Measurements from ENCODE around the gene L3MBTL4. TPM values are rescaled to one million over a fixed set of nuclear protein-coding genes. Genes with fewer than 3 reads are reported as not detected.

L3MBTL4 gene
- total and polyA plus RNA-seq, 5 donors, result 4.9 to 36.9 (median 31.4) TPM

- 71% methylated on average over 10 of the region's 10 CpGs for WGBS
These were observed 439.4 kb downstream of the L3MBTL4 start for GRCh38 chr18:5975111-5976002.

DNA sequence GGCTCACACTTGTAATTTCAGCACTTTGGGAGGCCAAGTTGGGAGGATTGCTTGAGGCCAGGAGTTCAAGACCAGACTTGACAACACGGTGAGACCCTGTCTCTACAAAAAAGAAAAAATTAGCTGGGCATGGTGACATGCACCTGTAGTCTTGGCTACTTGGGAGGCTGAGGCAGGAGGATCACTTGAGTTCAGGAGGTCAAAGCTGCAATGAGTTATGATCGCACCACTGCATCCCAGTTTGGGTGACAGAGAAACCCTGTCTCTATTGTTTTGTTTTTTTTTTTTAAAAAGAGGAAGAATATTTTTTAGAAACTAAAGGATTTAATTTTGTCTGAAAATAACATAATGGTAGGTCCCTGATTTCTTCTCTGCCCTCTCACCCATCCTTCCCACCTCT is 440.0 kb downstream of the L3MBTL4 start:
- 92% methylated on average over 2 of the region's 2 CpGs for WGBS
- intact Hi-C loops (cut with DNase I), result no loop called here
- no peak for DNase-seq
- Histone ChIP-seq H3K27me3 (ENCODE audit: control insufficient read depth, insufficient read depth) (no peaks in the 10 kb centered on the region), H3K4me1 (ENCODE audit: control insufficient read depth, insufficient read depth, low read length) (peaks cover 5% of the 10 kb centered on the region), H3K9me3 (ENCODE audit: control insufficient read depth, low read length) (no peaks in the 10 kb centered on the region), H3K4me3 (ENCODE audit: low read length) (no peak overlapping the region), H3K27ac (ENCODE audit: low read length) (no peak overlapping the region)
- ATAC-seq, result no peak

More at GRCh38 chr18:5975111-5976002, 439.4 kb downstream of the L3MBTL4 start:
- H3K4me3 ChIP-seq (ENCODE audit: low read length), result no peak overlapping the region
- intact Hi-C loops (cut with DNase I), result no loop called here
- no peak overlapping the region for H3K27ac ChIP-seq (ENCODE audit: low read length)
- ATAC-seq (no peak), DNase-seq (no peak)
- peaks cover 2% of the 10 kb centered on the region for H3K4me1 ChIP-seq (ENCODE audit: control insufficient read depth, insufficient read depth, low read length)
- H3K27me3 ChIP-seq (ENCODE audit: control insufficient read depth, insufficient read depth), result no peaks in the 10 kb centered on the region
- H3K9me3 ChIP-seq (ENCODE audit: control insufficient read depth, low read length), result no peaks in the 10 kb centered on the region

GRCh38 chr18:5973099-5973498 is 441.6 kb downstream of the L3MBTL4 start:
- no peak for DNase-seq
- no peak for ATAC-seq
- Histone ChIP-seq H3K4me1 (ENCODE audit: control insufficient read depth, insufficient read depth, low read length) (peaks cover 6% of the 10 kb centered on the region), H3K27ac (ENCODE audit: low read length) (no peak overlapping the region), H3K27me3 (ENCODE audit: control insufficient read depth, insufficient read depth) (no peaks in the 10 kb centered on the region), H3K9me3 (ENCODE audit: control insufficient read depth, low read length) (no peaks in the 10 kb centered on the region), H3K4me3 (ENCODE audit: low read length) (no peak overlapping the region)
- 85% methylated on average over 3 of the region's 3 CpGs for WGBS
- intact Hi-C loops (cut with DNase I), result no loop called here

DNA sequence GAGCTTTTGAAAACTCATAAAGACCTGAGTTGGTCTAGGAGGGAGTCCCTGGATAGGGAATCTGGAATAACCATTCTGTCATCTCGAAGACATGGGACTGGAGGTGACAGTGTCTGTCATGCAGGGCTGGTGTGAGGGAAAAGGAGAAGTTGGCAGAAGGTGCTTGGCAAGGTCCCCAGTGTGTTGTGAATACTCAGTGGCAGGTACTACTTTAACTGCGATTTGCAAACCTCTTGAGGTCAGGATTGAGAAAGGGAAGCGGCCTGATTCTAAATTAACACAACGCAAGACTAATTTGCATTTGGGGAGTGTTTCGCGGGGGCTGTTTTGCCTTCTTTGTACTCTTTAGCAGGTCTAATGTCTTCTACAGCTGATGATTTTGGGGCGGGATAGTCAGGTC is 442.4 kb downstream of the L3MBTL4 start:
- DNase-seq, result peak; percentile 31 to 72 (median 69)
- no peaks in the 10 kb centered on the region for H3K27me3 ChIP-seq (ENCODE audit: control insufficient read depth, insufficient read depth)
- H3K9me3 ChIP-seq (ENCODE audit: control insufficient read depth, low read length), result no peaks in the 10 kb centered on the region
- peak; percentile 75 to 81 for ATAC-seq
- no peak overlapping the region for H3K27ac ChIP-seq (ENCODE audit: low read length)
- 70% methylated on average over 7 of the region's 7 CpGs for WGBS
- no peak overlapping the region for H3K4me3 ChIP-seq (ENCODE audit: low read length)
- peaks cover 6% of the 10 kb centered on the region for H3K4me1 ChIP-seq (ENCODE audit: control insufficient read depth, insufficient read depth, low read length)
- intact Hi-C loops (cut with DNase I), result no loop called here

GRCh38 chr18:5969989-5970403 is 444.7 kb downstream of the L3MBTL4 start:
- H3K4me3 ChIP-seq (ENCODE audit: low read length), result no peak overlapping the region
- H3K27ac ChIP-seq (ENCODE audit: low read length), result no peak overlapping the region
- 52% methylated on average over 3 of the region's 3 CpGs for WGBS
- DNase-seq (no peak), ATAC-seq (no peak)
- intact Hi-C loops (cut with DNase I), result no loop called here
- no peaks in the 10 kb centered on the region for H3K27me3 ChIP-seq (ENCODE audit: control insufficient read depth, insufficient read depth)
- H3K4me1 ChIP-seq (ENCODE audit: control insufficient read depth, insufficient read depth, low read length), result peaks cover 6% of the 10 kb centered on the region
- H3K9me3 ChIP-seq (ENCODE audit: control insufficient read depth, low read length), result no peaks in the 10 kb centered on the region

DNA sequence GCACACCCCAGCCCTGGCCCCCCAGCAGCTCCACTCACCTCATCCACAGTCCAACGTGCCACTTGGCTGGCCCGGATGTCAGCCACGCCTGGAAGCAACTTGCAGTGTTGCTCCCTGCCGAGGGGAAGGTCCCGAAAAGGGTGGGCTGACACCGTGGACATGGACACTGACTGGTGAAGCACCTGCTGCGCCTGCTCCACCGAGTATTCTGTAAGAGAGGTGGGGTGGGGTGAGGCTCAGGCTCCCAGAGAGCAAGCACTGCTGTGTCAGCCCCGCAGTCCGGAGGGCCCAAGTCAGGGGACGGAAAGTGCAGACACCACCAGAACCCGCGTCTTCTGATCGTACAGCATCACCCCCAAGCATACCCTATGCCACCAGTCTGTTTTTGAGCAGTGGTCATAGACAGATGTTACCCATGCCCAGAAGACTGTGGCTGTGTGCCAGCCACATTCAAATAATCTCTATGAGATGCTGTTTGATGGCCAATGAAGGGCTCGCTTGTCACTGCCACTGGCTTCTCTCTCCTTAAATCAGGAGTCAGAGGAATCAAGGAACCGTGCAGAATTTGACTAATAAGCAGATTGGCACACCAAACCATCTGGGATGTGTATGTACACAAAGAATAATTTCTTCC is 445.2 kb downstream of the L3MBTL4 start:
- 86% methylated on average over 16 of the region's 16 CpGs for WGBS
- no peaks in the 10 kb centered on the region for H3K9me3 ChIP-seq (ENCODE audit: control insufficient read depth, low read length)
- no peaks in the 10 kb centered on the region for H3K27me3 ChIP-seq (ENCODE audit: control insufficient read depth, insufficient read depth)
- intact Hi-C loops (cut with DNase I), result no loop called here
- no peak overlapping the region for H3K4me3 ChIP-seq (ENCODE audit: low read length)
- DNase-seq (no peak), ATAC-seq (no peak)
- no peak overlapping the region for H3K27ac ChIP-seq (ENCODE audit: low read length)
- peaks cover 6% of the 10 kb centered on the region for H3K4me1 ChIP-seq (ENCODE audit: control insufficient read depth, insufficient read depth, low read length)

GRCh38 chr18:5967666-5968065 is 447.0 kb downstream of the L3MBTL4 start:
- DNase-seq, result no peak
- WGBS, result 90% methylated on average over 8 of the region's 8 CpGs
- H3K4me3 ChIP-seq (ENCODE audit: low read length), result no peak overlapping the region
- H3K27ac ChIP-seq (ENCODE audit: low read length), result no peak overlapping the region
- peaks cover 11% of the 10 kb centered on the region for H3K4me1 ChIP-seq (ENCODE audit: control insufficient read depth, insufficient read depth, low read length)
- intact Hi-C loops (cut with DNase I), result no loop called here
- no peaks in the 10 kb centered on the region for H3K27me3 ChIP-seq (ENCODE audit: control insufficient read depth, insufficient read depth)
- H3K9me3 ChIP-seq (ENCODE audit: control insufficient read depth, low read length), result no peaks in the 10 kb centered on the region
- ATAC-seq, result no peak

DNA sequence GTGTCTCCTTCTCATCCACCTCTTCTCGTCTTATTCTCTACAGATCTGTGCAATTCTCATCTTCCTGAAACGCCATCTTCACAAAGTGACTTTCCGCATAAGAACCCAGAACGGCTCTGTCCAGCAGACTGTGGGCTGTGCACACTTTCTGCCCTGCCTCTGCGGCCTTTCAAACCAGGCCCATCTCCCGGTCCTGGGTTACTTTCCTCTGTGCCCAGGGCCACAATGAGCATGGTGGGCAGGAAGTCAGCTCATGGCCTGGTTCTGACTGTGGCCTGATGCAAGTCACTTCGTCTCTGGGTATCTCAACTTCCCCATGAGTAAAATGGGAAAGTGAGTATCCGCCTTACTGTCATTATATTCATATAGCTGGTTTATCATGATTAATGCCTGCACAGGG is 447.7 kb downstream of the L3MBTL4 start:
- H3K27me3 ChIP-seq (ENCODE audit: control insufficient read depth, insufficient read depth), result no peaks in the 10 kb centered on the region
- no peaks in the 10 kb centered on the region for H3K9me3 ChIP-seq (ENCODE audit: control insufficient read depth, low read length)
- peaks cover 11% of the 10 kb centered on the region for H3K4me1 ChIP-seq (ENCODE audit: control insufficient read depth, insufficient read depth, low read length)
- no peak overlapping the region for H3K27ac ChIP-seq (ENCODE audit: low read length)
- DNase-seq, result no peak
- 91% methylated on average over 8 of the region's 8 CpGs for WGBS
- intact Hi-C loops (cut with DNase I), result no loop called here
- no peak for ATAC-seq
- H3K4me3 ChIP-seq (ENCODE audit: low read length), result no peak overlapping the region

DNA sequence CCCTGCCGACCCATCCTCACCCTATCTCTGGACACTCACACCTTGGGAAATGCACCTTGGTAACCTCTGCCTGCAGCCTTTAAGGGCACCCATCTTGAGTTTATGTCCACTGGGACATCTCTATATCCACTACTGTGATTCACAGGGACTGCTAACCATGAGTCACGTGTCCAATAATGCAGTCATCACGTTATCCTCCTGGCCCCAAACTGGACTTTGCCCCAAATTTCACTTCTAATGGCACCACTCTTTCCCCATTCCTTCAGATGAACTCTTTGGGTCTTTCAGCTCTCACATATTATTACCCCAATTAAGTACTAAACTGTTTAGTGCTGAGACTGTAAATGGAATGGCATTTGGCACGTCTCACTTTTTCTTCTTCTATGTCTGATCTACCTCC is 448.2 kb downstream of the L3MBTL4 start:
- no peak overlapping the region for H3K27ac ChIP-seq (ENCODE audit: low read length)
- peaks cover 13% of the 10 kb centered on the region for H3K4me1 ChIP-seq (ENCODE audit: control insufficient read depth, insufficient read depth, low read length)
- H3K9me3 ChIP-seq (ENCODE audit: control insufficient read depth, low read length), result no peaks in the 10 kb centered on the region
- DNase-seq (no peak), ATAC-seq (no peak)
- WGBS, result 91% methylated on average over 4 of the region's 4 CpGs
- intact Hi-C loops (cut with DNase I), result no loop called here
- H3K27me3 ChIP-seq (ENCODE audit: control insufficient read depth, insufficient read depth), result no peaks in the 10 kb centered on the region
- H3K4me3 ChIP-seq (ENCODE audit: low read length), result no peak overlapping the region

- intact Hi-C loops (cut with DNase I), result no loop called here
- WGBS, result 52% methylated on average over 2 of the region's 2 CpGs
These were observed 449.7 kb downstream of the L3MBTL4 start for GRCh38 chr18:5964996-5965395.

GRCh38 chr18:5964596-5964995 is 450.1 kb downstream of the L3MBTL4 start:
- intact Hi-C loops (cut with DNase I), result no loop called here
- DNase-seq (no peak), ATAC-seq (no peak)
- H3K27ac ChIP-seq (ENCODE audit: low read length), result no peak overlapping the region
- no peaks in the 10 kb centered on the region for H3K27me3 ChIP-seq (ENCODE audit: control insufficient read depth, insufficient read depth)
- WGBS, result 90% methylated on average over 5 of the region's 5 CpGs
- peaks cover 8% of the 10 kb centered on the region for H3K4me1 ChIP-seq (ENCODE audit: control insufficient read depth, insufficient read depth, low read length)
- no peak overlapping the region for H3K4me3 ChIP-seq (ENCODE audit: low read length)
- no peaks in the 10 kb centered on the region for H3K9me3 ChIP-seq (ENCODE audit: control insufficient read depth, low read length)

More at GRCh38 chr18:5964996-5965395, 449.7 kb downstream of the L3MBTL4 start:
- Histone ChIP-seq H3K27ac (ENCODE audit: low read length) (no peak overlapping the region), H3K27me3 (ENCODE audit: control insufficient read depth, insufficient read depth) (no peaks in the 10 kb centered on the region), H3K4me1 (ENCODE audit: control insufficient read depth, insufficient read depth, low read length) (peaks cover 11% of the 10 kb centered on the region), H3K9me3 (ENCODE audit: control insufficient read depth, low read length) (no peaks in the 10 kb centered on the region), H3K4me3 (ENCODE audit: low read length) (no peak overlapping the region)
- ATAC-seq (no peak), DNase-seq (no peak)
